ENCODE measurements around the gene SPOP.
A peak's percentile ranks its signal among the peaks of the same experiment; 100 is the strongest.

DNA sequence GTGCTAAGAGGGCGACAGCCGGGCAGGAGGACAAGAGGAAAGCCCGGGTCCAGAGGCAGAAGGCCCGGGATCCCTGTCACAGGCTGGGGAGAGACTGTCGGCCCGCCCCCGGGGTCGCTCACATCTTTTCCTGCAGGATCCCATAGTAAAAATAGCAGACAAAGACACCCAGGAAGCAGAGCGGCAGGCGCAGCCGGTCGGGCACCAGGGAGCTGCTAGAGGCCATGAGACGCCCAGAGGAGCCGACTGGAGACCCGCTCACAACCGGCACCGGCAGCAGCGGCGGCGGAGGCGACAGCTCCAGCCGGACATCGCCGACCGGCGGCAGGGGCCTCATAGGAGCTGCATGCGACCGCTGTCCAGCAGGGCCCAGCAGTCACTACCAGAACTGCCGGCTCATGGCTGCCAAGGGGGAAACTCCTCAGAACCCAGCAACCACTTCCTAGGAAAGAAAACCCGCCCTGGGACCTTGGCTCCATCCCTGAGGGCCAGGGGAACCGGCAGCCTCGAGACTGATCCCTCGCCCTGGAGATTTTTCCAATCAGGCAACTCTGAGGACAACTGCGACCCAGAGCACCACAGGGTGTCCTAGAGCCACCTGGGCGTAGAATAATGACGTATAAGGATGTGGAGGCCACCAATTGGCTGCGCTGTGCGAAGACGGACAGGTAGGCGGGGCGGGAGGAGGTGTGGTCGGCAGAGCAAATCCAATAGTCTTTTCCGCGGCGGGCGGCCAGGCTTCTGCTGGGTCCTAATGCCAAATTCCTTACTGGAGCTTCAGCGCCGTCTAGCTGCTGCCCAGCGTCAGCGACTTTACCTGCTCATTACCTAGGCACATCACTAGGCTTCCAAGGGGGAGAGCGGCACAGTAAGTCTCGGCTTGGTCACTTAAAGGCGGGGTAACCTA is 30.0 kb upstream of the SPOP start, which contains the start of gene SLC35B1:
- TF ChIP-seq, protein P1, sequence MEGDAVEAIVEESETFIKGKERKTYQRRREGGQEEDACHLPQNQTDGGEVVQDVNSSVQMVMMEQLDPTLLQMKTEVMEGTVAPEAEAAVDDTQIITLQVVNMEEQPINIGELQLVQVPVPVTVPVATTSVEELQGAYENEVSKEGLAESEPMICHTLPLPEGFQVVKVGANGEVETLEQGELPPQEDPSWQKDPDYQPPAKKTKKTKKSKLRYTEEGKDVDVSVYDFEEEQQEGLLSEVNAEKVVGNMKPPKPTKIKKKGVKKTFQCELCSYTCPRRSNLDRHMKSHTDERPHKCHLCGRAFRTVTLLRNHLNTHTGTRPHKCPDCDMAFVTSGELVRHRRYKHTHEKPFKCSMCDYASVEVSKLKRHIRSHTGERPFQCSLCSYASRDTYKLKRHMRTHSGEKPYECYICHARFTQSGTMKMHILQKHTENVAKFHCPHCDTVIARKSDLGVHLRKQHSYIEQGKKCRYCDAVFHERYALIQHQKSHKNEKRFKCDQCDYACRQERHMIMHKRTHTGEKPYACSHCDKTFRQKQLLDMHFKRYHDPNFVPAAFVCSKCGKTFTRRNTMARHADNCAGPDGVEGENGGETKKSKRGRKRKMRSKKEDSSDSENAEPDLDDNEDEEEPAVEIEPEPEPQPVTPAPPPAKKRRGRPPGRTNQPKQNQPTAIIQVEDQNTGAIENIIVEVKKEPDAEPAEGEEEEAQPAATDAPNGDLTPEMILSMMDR (IDR thresholded peaks at IDR 0.05) = peak; percentile 50 to 91 (median 72)
- TF ChIP-seq POLR2A (IDR thresholded peaks at IDR 0.05) = peak in 1 of 2 donors; percentile 70
